Osteocyte (in vitro differentiated cells): ENCODE data around the gene ARHGAP6. TPM values are rescaled to one million over a fixed set of nuclear protein-coding genes. Genes with fewer than 3 reads are reported as not detected.

Source experiments
- DNase-seq: peaks from one replicate; pipeline ENCODE4 v3.0.0; 2021; ENCODE audit warnings: mixed read lengths; ENCODE audit not compliant: unreplicated experiment; ENCODE audit errors: extremely low spot score
- H3K27ac Mint-ChIP-seq: one replicate; pipeline ENCODE4 v1.8.0; 2021; ENCODE audit warnings: mild to moderate bottlenecking, mixed read lengths; ENCODE audit not compliant: unreplicated experiment
- H3K27me3 Mint-ChIP-seq: one replicate; pipeline ENCODE4 v1.8.0; 2021; ENCODE audit warnings: mixed read lengths; ENCODE audit not compliant: unreplicated experiment
- H3K36me3 Mint-ChIP-seq: one replicate; pipeline ENCODE4 v1.8.0; 2021; ENCODE audit warnings: mixed read lengths; ENCODE audit not compliant: unreplicated experiment
- H3K4me1 Mint-ChIP-seq: one replicate; pipeline ENCODE4 v1.8.0; 2021; ENCODE audit warnings: mixed read lengths; ENCODE audit not compliant: unreplicated experiment
- H3K4me3 Mint-ChIP-seq: one replicate; pipeline ENCODE4 v1.8.0; 2021; ENCODE audit warnings: mild to moderate bottlenecking, moderate library complexity, mixed read lengths; ENCODE audit not compliant: unreplicated experiment
- H3K9me3 Mint-ChIP-seq: one replicate; pipeline ENCODE4 v1.8.0; 2021; ENCODE audit warnings: mixed read lengths; ENCODE audit not compliant: unreplicated experiment
- CTCF ChIP-seq: fragments of 200-600 bp; sonication (generic); IDR thresholded peaks from 2 replicates; pipeline ENCODE4 v1.5.0; 2021; ENCODE audit warnings: antibody characterized with exemption, mild to moderate bottlenecking, moderate library complexity
- total RNA-seq: library from RNA; stranded (reverse); gene quantifications from 2 replicates; pipeline ENCODE4 v1.2.1, GENCODE V29; 2021

ARHGAP6 gene
- total RNA-seq, 1 donor from 2014 or later, result 3.5 TPM

GRCh38 chrX:11206716-11207115 lies 459.0 kb downstream of the ARHGAP6 start:
- H3K4me1 Mint-ChIP-seq, result no peaks in the 10 kb centered on the region
- no peak for DNase-seq
- TF ChIP-seq CTCF, result no peak
- no peaks in the 10 kb centered on the region for H3K27me3 Mint-ChIP-seq
- H3K27ac Mint-ChIP-seq, result no peak overlapping the region
- no peaks in the 10 kb centered on the region for H3K36me3 Mint-ChIP-seq
- H3K4me3 Mint-ChIP-seq, result no peak overlapping the region
- H3K9me3 Mint-ChIP-seq, result peaks cover 13% of the 10 kb centered on the region

GRCh38 chrX:11205796-11206195 lies 459.9 kb downstream of the ARHGAP6 start:
- H3K9me3 Mint-ChIP-seq, result peaks cover 13% of the 10 kb centered on the region
- H3K4me1 Mint-ChIP-seq, result no peaks in the 10 kb centered on the region
- H3K27ac Mint-ChIP-seq, result no peak overlapping the region

GRCh38 chrX:11197671-11198070 lies 468.0 kb downstream of the ARHGAP6 start:
- Mint-ChIP-seq H3K36me3 (peaks cover 3% of the 10 kb centered on the region), H3K27ac (no peak overlapping the region), H3K9me3 (peaks cover 9% of the 10 kb centered on the region), H3K4me3 (no peak overlapping the region), H3K27me3 (no peaks in the 10 kb centered on the region), H3K4me1 (peaks cover 10% of the 10 kb centered on the region)
- DNase-seq, result no peak
- no peak for TF ChIP-seq CTCF

More at GRCh38 chrX:11205796-11206195, 459.9 kb downstream of the ARHGAP6 start:
- Mint-ChIP-seq H3K4me3 (no peak overlapping the region), H3K36me3 (no peaks in the 10 kb centered on the region), H3K27me3 (no peaks in the 10 kb centered on the region)
- no peak for DNase-seq
- TF ChIP-seq CTCF, result no peak

GRCh38 chrX:11196476-11196875 lies 469.2 kb downstream of the ARHGAP6 start:
- no peak overlapping the region for H3K4me3 Mint-ChIP-seq
- H3K36me3 Mint-ChIP-seq, result peaks cover 3% of the 10 kb centered on the region
- peaks cover 10% of the 10 kb centered on the region for H3K4me1 Mint-ChIP-seq
- peaks cover 9% of the 10 kb centered on the region for H3K9me3 Mint-ChIP-seq
- no peak for TF ChIP-seq CTCF
- H3K27me3 Mint-ChIP-seq, result no peaks in the 10 kb centered on the region
- no peak for DNase-seq
- H3K27ac Mint-ChIP-seq, result no peak overlapping the region

GRCh38 chrX:11193035-11193469 lies 472.7 kb downstream of the ARHGAP6 start:
- peaks cover 4% of the 10 kb centered on the region for H3K9me3 Mint-ChIP-seq
- no peaks in the 10 kb centered on the region for H3K27me3 Mint-ChIP-seq
- peaks cover 3% of the 10 kb centered on the region for H3K36me3 Mint-ChIP-seq
- no peak for TF ChIP-seq CTCF
- peaks cover 12% of the 10 kb centered on the region for H3K4me1 Mint-ChIP-seq
- H3K4me3 Mint-ChIP-seq, result no peak overlapping the region
- H3K27ac Mint-ChIP-seq, result no peak overlapping the region
- no peak for DNase-seq
